HG02970 (cell line): ENCODE results near the gene TRERF1.
"Not testable (repeated sequence)": the region's sequence is repeated elsewhere in the genome, so short reads cannot be mapped to it uniquely, and the experiment has no call there.

Experiments
- ATAC-seq: cut with Tn5 transposase; IDR thresholded peaks from one replicate; pipeline ENCODE4 v1.9.1; 2021; ENCODE audit warnings: mild to moderate bottlenecking, moderate library complexity, moderate number of reproducible peaks; ENCODE audit not compliant: unreplicated experiment, low FRiP score

The TRERF1 gene

GRCh38 chr6:42451333-42452170, at the start of gene TRERF1:
TSS of gene TRERF1 (minus strand) at chr6:42451926. CDS start at chr6:42269590, 182,336 bp downstream.
- ATAC-seq: no peak

DNA sequence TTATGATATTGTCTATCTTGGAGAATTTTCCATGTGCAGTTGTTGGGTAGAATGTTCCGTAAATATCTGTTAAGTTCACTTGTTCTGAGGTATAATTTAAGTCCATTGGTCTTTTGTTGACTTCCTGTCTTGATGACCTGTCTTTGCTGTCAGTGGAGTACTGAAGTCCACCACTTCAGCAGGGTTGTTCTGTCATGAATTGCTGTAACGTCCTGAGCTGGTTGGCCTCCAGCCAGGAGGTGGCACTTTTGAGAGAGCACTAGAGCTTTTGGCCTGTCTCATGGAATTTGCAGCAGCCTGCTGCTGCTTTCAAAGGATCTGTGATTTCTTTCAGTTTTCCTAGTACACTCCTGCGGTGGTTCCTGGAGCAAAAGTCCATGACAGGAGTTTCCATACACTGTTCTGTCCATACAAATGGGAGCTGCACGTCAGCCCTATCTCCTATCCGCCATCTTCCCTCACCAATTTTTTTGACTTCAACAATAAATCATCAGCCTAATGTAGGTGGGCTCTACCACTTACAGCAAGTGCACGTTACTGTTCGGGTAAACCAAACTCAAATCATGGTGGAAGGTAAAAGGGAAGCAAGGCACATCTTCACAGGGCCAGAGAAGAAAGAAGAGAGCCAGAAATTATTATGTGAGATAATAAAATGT, 46.9 kb upstream of the TRERF1 start:
- no peak for ATAC-seq

GRCh38 chr6:42493914-42494539, 42.3 kb upstream of the TRERF1 start:
- ATAC-seq: no peak

GRCh38 chr6:42488129-42488528, 36.4 kb upstream of the TRERF1 start:
- no peak for ATAC-seq

- ATAC-seq: no peak
Observed at GRCh38 chr6:42484261-42484660, 32.5 kb upstream of the TRERF1 start.

DNA sequence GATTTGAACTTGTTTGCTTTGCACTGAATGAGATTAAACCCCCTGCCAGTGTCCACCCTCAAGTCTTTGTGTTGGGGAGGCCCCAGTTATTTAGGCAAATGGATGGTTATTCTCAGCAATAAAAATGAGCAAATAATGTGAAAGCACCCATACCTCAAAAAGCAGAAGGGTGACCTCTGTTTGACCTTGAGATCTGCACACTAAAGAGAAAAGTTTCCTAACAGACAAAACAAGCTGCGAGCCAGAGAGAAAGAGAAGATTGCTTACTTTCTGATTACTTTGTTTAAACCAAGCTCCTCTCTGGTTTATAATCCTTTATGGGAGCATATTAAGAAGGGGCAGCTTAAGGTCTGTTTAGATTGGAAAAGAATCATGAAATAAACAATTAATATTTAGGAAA, 30.4 kb upstream of the TRERF1 start:
- ATAC-seq: no peak

DNA sequence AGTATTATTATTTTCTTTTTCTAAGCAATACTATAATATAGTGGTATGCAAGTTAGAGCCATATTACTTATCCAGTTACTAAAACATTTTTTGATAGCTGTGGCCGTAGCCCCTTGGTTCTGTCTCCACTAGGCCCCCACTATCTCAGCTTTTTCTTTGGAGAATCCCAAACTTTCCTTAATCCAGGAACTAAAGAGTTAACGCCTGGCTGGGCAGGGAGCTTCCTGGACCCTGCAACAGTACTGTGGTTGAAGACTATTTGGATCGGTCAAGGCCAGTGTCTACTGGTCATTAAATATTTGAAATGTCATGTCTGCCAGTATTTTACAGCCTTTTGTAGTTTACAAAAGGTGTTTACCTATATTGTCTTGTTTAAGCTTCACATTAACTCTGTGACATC, 20.0 kb upstream of the TRERF1 start:
- no peak for ATAC-seq

DNA sequence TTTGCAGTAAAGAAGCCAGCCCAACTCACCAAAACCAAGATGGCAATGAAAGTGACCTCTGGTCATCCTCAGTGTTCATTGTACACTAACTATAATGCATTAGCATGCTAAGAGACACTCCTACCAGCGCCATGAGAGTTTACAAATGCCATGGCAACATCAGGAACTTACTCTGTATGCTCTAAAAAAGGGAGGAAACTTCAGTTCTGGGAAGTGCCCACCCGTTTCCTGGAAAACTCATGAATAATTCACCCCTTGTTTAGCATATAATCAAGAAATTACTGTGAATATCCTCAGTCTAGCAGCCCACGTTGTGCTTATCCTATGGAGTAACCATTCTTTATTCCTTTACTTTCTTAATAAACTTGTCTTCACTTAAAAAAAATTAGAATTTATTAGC, 19.4 kb upstream of the TRERF1 start:
- ATAC-seq: no peak

DNA sequence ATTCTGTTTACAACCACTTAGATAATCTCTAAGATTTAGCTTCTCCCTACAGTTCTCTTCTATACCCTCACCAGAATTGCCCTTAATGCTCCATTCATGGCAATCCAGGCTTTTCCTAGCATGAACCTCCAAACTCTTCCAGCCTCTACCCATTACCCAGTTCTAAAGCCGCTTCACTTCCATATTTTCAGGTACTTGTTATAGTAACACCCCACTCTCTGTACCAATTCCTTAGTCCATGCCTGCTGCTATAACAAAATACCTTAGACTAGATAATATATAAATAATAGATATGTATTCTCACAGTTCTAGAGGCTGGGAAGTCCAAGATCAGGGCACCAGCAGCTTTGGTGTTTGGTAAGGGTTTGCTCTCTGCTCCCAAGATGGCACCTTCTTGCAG, 16.5 kb upstream of the TRERF1 start:
- ATAC-seq: no peak

DNA sequence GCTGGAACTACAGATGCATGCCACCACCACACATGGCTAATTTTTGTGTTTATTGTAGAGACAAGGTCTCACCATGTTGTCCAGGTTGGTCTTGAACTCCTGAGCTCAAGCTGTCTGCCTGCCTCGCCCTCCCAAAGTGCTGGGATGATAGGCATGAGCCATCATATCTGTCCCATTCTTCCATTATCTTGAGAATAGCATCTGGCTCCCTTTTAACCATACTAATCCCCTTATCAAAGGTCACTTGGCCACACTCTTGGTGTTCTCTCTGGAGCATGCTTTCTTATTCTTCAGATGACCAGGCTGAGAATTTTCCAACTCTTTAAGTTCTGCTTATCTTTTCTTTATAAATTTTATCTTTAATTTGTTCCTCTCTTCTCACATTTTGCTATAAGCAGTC, 15.9 kb upstream of the TRERF1 start:
- ATAC-seq: no peak

DNA sequence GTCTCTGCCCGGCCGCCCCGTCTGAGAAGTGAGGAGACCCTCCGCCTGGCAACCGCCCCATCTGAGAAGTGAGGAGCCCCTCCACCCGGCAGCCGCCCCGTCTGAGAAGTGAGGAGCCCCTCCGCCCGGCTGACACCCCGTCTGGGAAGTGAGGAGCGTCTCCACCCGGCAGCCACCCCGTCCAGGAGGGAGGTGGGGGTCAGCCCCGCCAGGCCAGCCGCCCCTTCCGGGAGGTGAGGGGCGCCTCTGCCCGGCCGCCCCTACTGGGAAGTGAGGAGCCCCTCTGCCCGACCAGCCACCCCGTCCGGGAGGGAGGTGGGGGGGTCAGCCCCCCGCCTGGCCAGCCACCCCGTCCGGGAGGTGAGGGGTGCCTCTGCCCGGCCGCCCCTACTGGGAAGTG, 14.7 kb upstream of the TRERF1 start:
- not testable (repeated sequence) for ATAC-seq

DNA sequence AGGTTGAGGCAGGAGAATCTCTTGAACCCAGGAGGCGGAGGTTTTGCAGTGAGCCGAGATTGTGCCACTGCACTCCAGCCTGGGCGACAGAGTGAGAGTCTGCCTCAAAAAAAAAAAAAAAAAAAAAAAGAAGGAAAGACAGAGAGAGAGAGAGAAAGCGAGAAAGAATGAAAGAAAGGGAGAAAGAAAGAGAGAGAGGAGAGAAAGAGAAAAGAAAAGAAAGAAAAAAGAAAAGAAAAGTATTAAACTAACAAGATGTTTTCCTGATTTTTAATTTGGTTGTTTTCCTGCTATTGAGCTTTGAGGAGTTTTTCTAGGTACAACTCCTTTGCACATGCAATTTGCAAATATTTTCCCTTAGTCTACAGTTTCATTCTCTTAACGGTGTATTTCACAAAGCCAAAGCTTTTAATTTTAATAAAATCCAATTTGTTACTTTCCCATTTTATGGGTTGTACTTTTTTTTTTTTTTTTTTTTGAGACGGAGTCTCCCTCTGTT, 10.8 kb upstream of the TRERF1 start:
- ATAC-seq: no peak

DNA sequence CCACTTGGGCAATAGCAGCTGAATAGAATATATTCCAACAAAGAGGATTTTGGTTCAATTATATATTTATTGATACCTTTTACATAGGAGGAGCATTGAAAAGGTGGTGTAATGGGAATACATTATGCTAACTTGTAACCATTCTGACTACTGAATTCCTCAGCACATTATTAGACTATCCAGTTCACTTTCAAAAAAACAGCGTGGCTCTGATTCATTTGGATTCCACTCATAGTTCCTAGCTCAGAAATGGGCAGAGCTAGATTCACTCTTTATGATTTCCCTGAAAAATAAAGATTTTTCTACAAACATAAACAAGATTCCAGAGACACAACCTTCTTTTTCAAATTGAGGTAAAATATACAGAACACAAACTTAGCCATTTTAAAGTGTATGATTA, 9.2 kb upstream of the TRERF1 start:
- no peak for ATAC-seq

DNA sequence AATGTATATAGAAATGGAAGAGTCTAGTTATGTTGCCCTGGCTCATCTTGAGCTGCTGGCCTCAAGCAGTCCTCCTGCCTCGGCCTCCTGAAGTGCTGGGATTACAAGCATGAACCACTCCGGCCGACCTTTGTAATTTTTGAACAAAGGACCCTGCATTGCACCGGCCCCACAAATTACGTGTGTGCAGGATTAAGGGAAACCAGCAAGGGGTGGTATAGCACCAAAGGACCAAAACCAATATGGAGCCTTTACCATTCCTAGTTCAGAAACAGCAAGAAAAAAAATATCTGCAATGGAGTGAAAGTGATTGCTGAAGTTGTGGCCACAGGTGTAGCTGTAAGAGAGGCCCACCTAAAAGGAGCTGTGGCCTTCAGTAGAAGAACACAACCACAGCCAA, 8.2 kb upstream of the TRERF1 start:
- no peak for ATAC-seq

- no peak for ATAC-seq
Observed at GRCh38 chr6:42454428-42454791, 2.7 kb upstream of the TRERF1 start.

DNA sequence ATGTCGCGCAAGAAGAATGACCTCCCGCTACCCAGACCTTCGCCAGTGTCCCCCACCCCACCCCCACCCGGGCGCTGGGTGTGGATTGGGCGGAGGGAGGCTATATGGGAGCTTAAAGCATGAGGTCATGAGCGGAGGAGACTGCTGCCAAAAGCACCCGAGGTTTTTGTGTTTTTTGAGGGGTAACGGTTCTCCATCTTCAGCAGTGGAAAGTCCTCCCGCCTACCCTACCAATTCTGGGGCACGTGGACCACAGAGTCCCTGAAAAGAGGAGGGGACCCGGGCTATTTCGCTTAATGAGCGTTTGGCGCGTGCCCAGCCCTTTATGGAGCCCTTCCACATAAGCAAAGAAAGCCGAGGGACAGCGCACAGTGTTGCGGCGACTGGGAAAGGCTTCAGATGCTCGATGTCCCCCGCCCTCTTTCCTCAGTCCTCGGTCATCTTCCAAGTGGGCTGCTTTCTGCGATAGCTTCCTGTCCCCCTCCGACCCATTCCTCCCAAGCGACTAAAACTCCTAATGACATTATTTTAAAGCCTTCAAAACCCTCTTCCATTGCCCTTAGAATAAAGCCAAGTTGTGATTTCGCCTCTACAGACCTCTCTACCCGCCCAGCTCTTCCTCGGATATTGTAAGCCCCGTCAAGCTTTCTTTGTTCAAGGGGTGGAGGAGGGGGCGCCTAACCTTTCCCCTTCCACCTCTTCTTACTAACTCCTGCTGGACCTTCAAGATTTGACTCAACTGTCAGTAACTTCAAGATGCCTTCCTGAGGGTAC, 2.1 kb upstream of the TRERF1 start:
- ATAC-seq: no peak

- ATAC-seq: no peak
Observed at GRCh38 chr6:42453031-42453653, 1.4 kb upstream of the TRERF1 start.

DNA sequence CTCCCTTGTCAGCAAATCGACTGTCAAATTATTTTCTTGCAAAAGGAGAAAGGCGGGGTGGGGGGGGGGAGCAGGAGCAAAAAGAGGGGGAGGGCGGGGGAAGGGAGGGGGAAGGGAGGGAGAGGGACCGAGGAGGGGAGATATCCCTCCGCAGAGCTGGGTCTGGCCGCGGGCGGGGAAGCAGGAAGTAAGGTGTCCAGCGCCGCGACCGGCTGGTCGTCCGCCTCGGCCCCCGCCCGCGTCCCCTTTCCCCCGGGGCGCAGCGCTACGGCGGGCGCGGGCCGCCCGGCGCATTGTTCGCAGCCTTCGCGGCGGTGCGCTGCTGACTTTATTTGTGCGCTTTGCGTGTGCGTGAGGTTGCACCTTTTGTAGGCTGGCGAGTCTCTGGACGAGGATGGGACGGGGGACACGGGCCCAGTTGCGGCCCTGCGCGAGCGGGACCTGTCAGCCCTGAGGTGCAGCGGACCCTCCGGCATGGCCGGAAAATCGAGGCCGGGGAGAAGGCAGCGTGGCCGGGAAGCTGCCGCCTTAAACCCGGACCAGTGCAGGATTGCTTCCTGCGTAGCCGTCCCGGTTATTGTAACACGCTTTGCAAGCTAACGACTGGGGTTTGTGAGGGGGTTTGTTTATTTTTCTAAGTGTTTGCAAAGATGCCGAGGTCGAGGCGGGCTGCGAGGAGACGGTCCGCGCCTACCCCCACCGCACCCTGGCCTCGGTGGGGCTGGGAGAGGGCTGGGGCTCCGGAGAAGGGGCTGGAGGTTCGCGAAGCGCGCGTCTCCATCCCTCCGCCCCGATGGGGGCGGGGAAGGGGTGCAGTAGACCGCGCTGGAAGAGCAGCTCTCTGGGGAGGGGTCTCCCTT, 675 bp upstream of the TRERF1 start:
- ATAC-seq: no peak
